Trophoblast cell (in vitro differentiated cells and primary cell): ENCODE results near the gene MTCL3.

Source experiments
- DNase-seq, 2 donors: peaks; one replicate each; pipeline ENCODE4 v3.0.0-alpha.2; 2016
- H2AFZ ChIP-seq: 2 replicates; pipeline ENCODE4 v1.6.1; 2013; ENCODE audit warnings: low read length, moderate library complexity, mild to moderate bottlenecking; ENCODE audit not compliant: insufficient read depth, poor library complexity
- H2AK5ac ChIP-seq: 2 replicates; pipeline ENCODE4 v1.6.1; 2013; ENCODE audit warnings: mild to moderate bottlenecking, low read length
- H2BK120ac ChIP-seq: 2 replicates; pipeline ENCODE4 v1.6.1; 2013; ENCODE audit warnings: low read length, mild to moderate bottlenecking, moderate library complexity; ENCODE audit not compliant: insufficient read depth, poor library complexity
- H2BK12ac ChIP-seq: 2 replicates; pipeline ENCODE4 v1.6.1; 2013; ENCODE audit warnings: mild to moderate bottlenecking, low read length, moderate library complexity
- H2BK5ac ChIP-seq: 2 replicates; pipeline ENCODE4 v1.6.1; 2013; ENCODE audit warnings: low read length, low read depth, moderate library complexity, mild to moderate bottlenecking; ENCODE audit not compliant: poor library complexity
- H3K14ac ChIP-seq: 2 replicates; pipeline ENCODE4 v1.6.1; 2013; ENCODE audit warnings: mild to moderate bottlenecking, low read length
- H3K18ac ChIP-seq: 2 replicates; pipeline ENCODE4 v1.6.1; 2013; ENCODE audit warnings: mild to moderate bottlenecking, low read length
- H3K23ac ChIP-seq: 2 replicates; pipeline ENCODE4 v1.6.1; 2013; ENCODE audit warnings: low read length
- H3K27ac ChIP-seq: 2 replicates; pipeline ENCODE4 v1.5.1; 2013; ENCODE audit warnings: low read depth, mild to moderate bottlenecking, inconsistent platforms, low read length, moderate library complexity
- H3K27me3 ChIP-seq: 2 replicates; pipeline ENCODE4 v1.6.1; 2013; ENCODE audit warnings: inconsistent platforms, mild to moderate bottlenecking, low read length, moderate library complexity; ENCODE audit not compliant: insufficient read depth
- H3K36me3 ChIP-seq, 2 experiments: 1 replicate in 1 of 2; 2 replicates in 1 of 2; pipeline ENCODE4 v1.6.1; 2013; ENCODE audit warnings: low read length in 2 of 2, mild to moderate bottlenecking in 2 of 2, moderate library complexity in 1 of 2; ENCODE audit not compliant: insufficient read depth in 2 of 2, control insufficient read depth in 1 of 2
- H3K4ac ChIP-seq: 2 replicates; pipeline ENCODE4 v1.6.1; 2013; ENCODE audit warnings: low read depth, mild to moderate bottlenecking, low read length, moderate library complexity
- H3K4me1 ChIP-seq, 2 experiments: 1 replicate in 1 of 2; 2 replicates in 1 of 2; pipeline ENCODE4 v1.6.1; 2013; ENCODE audit warnings: low read length in 2 of 2, mild to moderate bottlenecking in 2 of 2, moderate library complexity in 1 of 2; ENCODE audit not compliant: insufficient read depth in 2 of 2, control insufficient read depth in 1 of 2
- H3K4me2 ChIP-seq: 2 replicates; pipeline ENCODE4 v1.6.1; 2013; ENCODE audit warnings: inconsistent platforms, mild to moderate bottlenecking, low read length, moderate library complexity
- H3K4me3 ChIP-seq: 2 replicates; pipeline ENCODE4 v1.5.1; 2013; ENCODE audit warnings: mild to moderate bottlenecking, low read depth, low read length, inconsistent platforms
- H3K79me1 ChIP-seq: one replicate; pipeline ENCODE4 v1.6.1; 2013; ENCODE audit warnings: low read length
- H3K79me2 ChIP-seq: 2 replicates; pipeline ENCODE4 v1.6.1; 2013; ENCODE audit warnings: low read length, mild to moderate bottlenecking; ENCODE audit not compliant: control insufficient read depth, insufficient read depth, poor library complexity
- H3K9ac ChIP-seq: 2 replicates; pipeline ENCODE4 v1.6.1; 2013; ENCODE audit warnings: mild to moderate bottlenecking, low read length
- H3K9me3 ChIP-seq: 2 replicates; pipeline ENCODE4 v1.6.1; 2013; ENCODE audit warnings: low read depth, mild to moderate bottlenecking, control low read depth, inconsistent platforms, low read length; ENCODE audit not compliant: insufficient read depth
- H4K12ac ChIP-seq: 2 replicates; pipeline ENCODE4 v1.6.1; 2013; ENCODE audit warnings: low read depth, mild to moderate bottlenecking, low read length, moderate library complexity
- H4K8ac ChIP-seq: 2 replicates; pipeline ENCODE4 v1.6.1; 2013; ENCODE audit warnings: low read depth, mild to moderate bottlenecking, low read length, moderate library complexity
- H4K91ac ChIP-seq: one replicate; pipeline ENCODE4 v1.6.1; 2013; ENCODE audit warnings: low read depth, mild to moderate bottlenecking, low read length, moderate library complexity
- WGBS: extraction: QIAGEN DNeasy Blood & Tissue Kit; methylation state at CpG from one replicate; pipeline ENCODE4 v1.1.7; 2013; ENCODE audit warnings: missing lambda C conversion rate; ENCODE audit not compliant: insufficient read length, insufficient coverage; ENCODE audit errors: extremely low coverage; 5-methylcytosine and 5-hydroxymethylcytosine counted together

The MTCL3 gene

DNA sequence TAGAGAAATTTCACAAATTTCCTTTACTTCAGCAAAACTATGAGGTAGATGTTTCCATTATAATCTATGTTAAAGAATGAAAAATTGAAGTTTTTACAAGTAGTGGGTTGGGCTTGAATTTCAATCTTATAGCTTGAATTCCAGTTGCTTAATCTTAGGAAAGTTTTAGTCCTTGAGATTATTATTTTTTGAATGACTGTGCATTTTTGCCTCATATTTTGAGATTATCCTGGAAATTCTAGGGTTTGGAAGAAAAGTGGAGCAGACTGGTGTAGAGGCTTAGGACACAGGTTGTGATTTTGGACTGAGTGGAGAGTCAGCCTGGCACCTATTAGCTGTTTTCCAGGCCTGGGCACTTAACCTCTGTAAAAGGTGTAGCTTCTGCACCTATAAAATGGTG lies 5.7 kb downstream of the MTCL3 start:
- H4K91ac ChIP-seq: no peak overlapping the region
- H3K79me2 ChIP-seq: no peaks in the 10 kb centered on the region
- no peaks in the 10 kb centered on the region for H3K36me3 ChIP-seq
- H3K4me3 ChIP-seq: no peak overlapping the region
- no peak overlapping the region for H3K18ac ChIP-seq
- H2BK5ac ChIP-seq: no peak overlapping the region
- H3K27ac ChIP-seq: no peak overlapping the region
- peaks cover 30% of the 10 kb centered on the region for H3K27me3 ChIP-seq
- H3K14ac ChIP-seq: no peak overlapping the region
- no peak for DNase-seq
- H3K9ac ChIP-seq: no peak overlapping the region
- H4K8ac ChIP-seq: no peak overlapping the region
- no peak overlapping the region for H2AFZ ChIP-seq
- no peak overlapping the region for H2BK12ac ChIP-seq
- H3K4me1 ChIP-seq: peaks cover 9 to 12% of the 10 kb centered on the region in 2 experiments
- H3K9me3 ChIP-seq: no peaks in the 10 kb centered on the region
- no peak overlapping the region for H3K23ac ChIP-seq
- no peaks in the 10 kb centered on the region for H3K79me1 ChIP-seq
- no peak overlapping the region for H4K12ac ChIP-seq
- H2BK120ac ChIP-seq: no peak overlapping the region
- H3K4me2 ChIP-seq: no peak overlapping the region
- no peak overlapping the region for H2AK5ac ChIP-seq
- no peak overlapping the region for H3K4ac ChIP-seq

DNA sequence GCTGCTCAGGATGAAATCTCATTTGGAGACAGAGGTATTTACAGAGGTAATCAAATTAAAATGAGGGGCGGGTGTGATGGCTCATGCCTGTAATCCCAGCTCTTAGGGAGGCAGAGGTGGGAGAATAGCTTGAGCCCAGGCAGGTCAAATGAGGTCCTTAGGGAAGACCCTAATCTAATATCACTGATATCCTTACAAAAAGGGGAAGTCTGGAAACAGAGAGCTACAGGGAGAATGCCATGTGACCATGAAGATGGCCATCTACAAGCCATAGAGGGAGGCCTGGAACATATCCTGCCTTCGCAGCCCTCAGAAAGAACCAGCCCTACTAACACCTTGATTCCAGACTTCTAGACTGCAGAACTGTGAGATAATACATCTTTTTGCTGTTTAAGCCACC lies 8.3 kb downstream of the MTCL3 start:
- Histone ChIP-seq H2BK5ac (no peak overlapping the region), H3K79me1 (no peaks in the 10 kb centered on the region)

DNA sequence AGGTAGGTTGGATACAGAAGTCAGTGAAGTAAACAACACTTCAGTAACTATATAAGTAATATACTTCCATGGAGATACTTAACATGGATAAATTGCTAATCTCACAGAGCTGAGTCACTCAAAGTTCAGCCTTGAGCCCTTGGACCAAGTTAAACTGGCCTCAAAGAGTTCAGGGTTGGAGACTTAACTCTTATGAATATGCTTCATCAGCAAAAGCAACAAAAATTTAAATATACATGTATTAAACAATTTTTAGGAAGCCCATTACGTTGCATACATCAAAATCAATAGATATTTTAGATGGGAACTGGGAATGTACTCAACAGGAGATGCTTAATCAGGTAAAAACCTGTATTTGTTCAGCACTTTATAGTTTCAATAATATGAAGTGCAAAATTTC lies 12.2 kb downstream of the MTCL3 start:
- WGBS: no CpG with 5 or more reads among the region's 1 CpG
- H3K4me1 ChIP-seq: no peaks in the 10 kb centered on the region
- H3K18ac ChIP-seq: no peak overlapping the region
- no peaks in the 10 kb centered on the region for H3K36me3 ChIP-seq
- H2BK120ac ChIP-seq: no peak overlapping the region
- H4K91ac ChIP-seq: no peak overlapping the region
- no peak overlapping the region for H4K8ac ChIP-seq
- no peak overlapping the region for H4K12ac ChIP-seq
- H3K9me3 ChIP-seq: no peaks in the 10 kb centered on the region
- H3K4me3 ChIP-seq: no peak overlapping the region
- H3K4ac ChIP-seq: no peak overlapping the region
- H3K79me2 ChIP-seq: no peaks in the 10 kb centered on the region
- H3K4me2 ChIP-seq: no peak overlapping the region
- H3K27ac ChIP-seq: no peak overlapping the region
- H2AK5ac ChIP-seq: no peak overlapping the region
- no peak overlapping the region for H2AFZ ChIP-seq
- H3K79me1 ChIP-seq: no peaks in the 10 kb centered on the region
- H3K14ac ChIP-seq: no peak overlapping the region
- DNase-seq: no peak
- no peak overlapping the region for H2BK5ac ChIP-seq
- no peak overlapping the region for H2BK12ac ChIP-seq
- no peak overlapping the region for H3K9ac ChIP-seq
- H3K27me3 ChIP-seq: no peaks in the 10 kb centered on the region
- no peak overlapping the region for H3K23ac ChIP-seq

More for the DNA sequence above, 8.3 kb downstream of the MTCL3 start:
- no peak overlapping the region for H3K4me2 ChIP-seq
- H3K14ac ChIP-seq: no peak overlapping the region
- H3K27me3 ChIP-seq: peaks cover 20% of the 10 kb centered on the region
- no peak overlapping the region for H3K9ac ChIP-seq
- no peak overlapping the region for H4K91ac ChIP-seq
- no peak overlapping the region for H3K18ac ChIP-seq
- no peak overlapping the region for H4K8ac ChIP-seq
- H3K9me3 ChIP-seq: no peaks in the 10 kb centered on the region
- no peak overlapping the region for H3K4ac ChIP-seq
- H2AK5ac ChIP-seq: no peak overlapping the region
- H2BK120ac ChIP-seq: no peak overlapping the region
- H3K23ac ChIP-seq: no peak overlapping the region
- peaks cover 8 to 9% of the 10 kb centered on the region in 2 experiments for H3K4me1 ChIP-seq
- H4K12ac ChIP-seq: no peak overlapping the region
- no peaks in the 10 kb centered on the region for H3K36me3 ChIP-seq
- no peak overlapping the region for H3K27ac ChIP-seq
- no peak overlapping the region for H3K4me3 ChIP-seq
- no peak for DNase-seq
- H3K79me2 ChIP-seq: no peaks in the 10 kb centered on the region
- H2BK12ac ChIP-seq: no peak overlapping the region
- WGBS: no CpG with 5 or more reads among the region's 2 CpGs
- H2AFZ ChIP-seq: no peak overlapping the region

DNA sequence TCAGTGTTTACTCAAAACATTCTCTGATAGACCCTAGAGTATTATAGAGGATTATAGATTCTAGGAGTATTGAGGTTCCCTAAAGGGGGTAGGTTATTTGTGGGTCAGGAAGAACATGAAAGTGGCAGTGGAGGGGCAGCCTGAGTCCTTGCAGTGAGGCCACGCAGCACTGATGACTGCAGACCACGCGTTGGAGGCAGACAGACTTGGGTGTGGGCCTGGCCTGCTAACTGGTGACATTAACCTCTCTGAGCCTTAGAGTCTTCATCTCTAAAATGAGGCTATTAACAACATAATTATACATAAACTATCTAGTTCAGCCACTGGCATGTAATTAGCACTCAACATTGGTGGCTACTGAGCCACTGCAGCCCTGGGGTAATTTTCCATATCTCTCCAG lies 16.1 kb downstream of the MTCL3 start:
- no peak overlapping the region for H3K18ac ChIP-seq
- no peak overlapping the region for H3K9ac ChIP-seq
- no peak overlapping the region for H4K12ac ChIP-seq
- no peak for DNase-seq
- no peak overlapping the region for H4K91ac ChIP-seq
- H3K27me3 ChIP-seq: no peaks in the 10 kb centered on the region
- H2AFZ ChIP-seq: no peak overlapping the region
- H3K4me3 ChIP-seq: no peak overlapping the region
- no peak overlapping the region for H2BK120ac ChIP-seq
- H3K4me2 ChIP-seq: no peak overlapping the region
- H2AK5ac ChIP-seq: no peak overlapping the region
- H2BK12ac ChIP-seq: no peak overlapping the region
- H3K36me3 ChIP-seq: no peaks in the 10 kb centered on the region
- no peaks in the 10 kb centered on the region for H3K79me2 ChIP-seq
- H3K4me1 ChIP-seq: no peaks in the 10 kb centered on the region
- H3K4ac ChIP-seq: no peak overlapping the region
- no peak overlapping the region for H3K14ac ChIP-seq
- H3K79me1 ChIP-seq: no peaks in the 10 kb centered on the region
- H4K8ac ChIP-seq: no peak overlapping the region
- no peak overlapping the region for H3K27ac ChIP-seq
- no peak overlapping the region for H2BK5ac ChIP-seq
- no peak overlapping the region for H3K23ac ChIP-seq
- WGBS: no CpG with 5 or more reads among the region's 3 CpGs
- H3K9me3 ChIP-seq: no peaks in the 10 kb centered on the region
